ENCODE measurements around the gene CPTP. TPM values are rescaled to one million over a fixed set of nuclear protein-coding genes. Genes with fewer than 3 reads are reported as not detected.
A peak's percentile ranks its signal among the peaks of the same experiment; 100 is the strongest.

The CPTP gene
- total RNA-seq (6.1 TPM), polyA plus RNA-seq (17.1 TPM)

GRCh38 chr1:1324524-1325287 is at the start of gene CPTP, which contains the start of gene INTS11:
TSS of gene CPTP (plus strand) at chr1:1324802. CDS start at chr1:1326911, 2,109 bp downstream.
TSS of gene INTS11 (minus strand) at chr1:1324660. CDS start at chr1:1324608, 52 bp downstream.
- DNase-seq (ENCODE audit: extremely low spot score): peak; percentile 49
- H3K4me1 ChIP-seq (ENCODE audit: insufficient read depth): no peaks in the 10 kb centered on the region
- H3K27ac ChIP-seq (ENCODE audit: low read depth): peak within 1 kb of the TSS; percentile 88
- whole genome bisulfite sequencing: 2% methylated on average over 84 of the region's 84 CpGs
- peak within 1 kb of the TSS; percentile 82 for H3K4me3 ChIP-seq (ENCODE audit: low read depth, low read length)
- H3K36me3 ChIP-seq (ENCODE audit: insufficient read depth): peaks cover 5% of the 10 kb centered on the region

GRCh38 chr1:1274931-1275431 is 49.6 kb upstream of the CPTP start:
- peaks cover 4% of the 10 kb centered on the region for H3K4me1 ChIP-seq (ENCODE audit: insufficient read depth)
- no peak for DNase-seq (ENCODE audit: extremely low spot score)
- no peaks in the 10 kb centered on the region for H3K36me3 ChIP-seq (ENCODE audit: insufficient read depth)
- no peak overlapping the region for H3K4me3 ChIP-seq (ENCODE audit: low read depth, low read length)
- H3K27ac ChIP-seq (ENCODE audit: low read depth): no peak overlapping the region
- 85% methylated on average over 15 of the region's 15 CpGs for WGBS

- no peak for DNase-seq (ENCODE audit: extremely low spot score)
- H3K4me1 ChIP-seq (ENCODE audit: insufficient read depth): peaks cover 4% of the 10 kb centered on the region
- WGBS: 70% methylated on average over 9 of the region's 9 CpGs
- H3K4me3 ChIP-seq (ENCODE audit: low read depth, low read length): no peak overlapping the region
- H3K36me3 ChIP-seq (ENCODE audit: insufficient read depth): no peaks in the 10 kb centered on the region
- H3K27ac ChIP-seq (ENCODE audit: low read depth): no peak overlapping the region
Observed at GRCh38 chr1:1275836-1276235, 48.8 kb upstream of the CPTP start.

- Histone ChIP-seq H3K27ac (ENCODE audit: low read depth) (no peak overlapping the region), H3K36me3 (ENCODE audit: insufficient read depth) (no peaks in the 10 kb centered on the region), H3K4me3 (ENCODE audit: low read depth, low read length) (no peak overlapping the region), H3K4me1 (ENCODE audit: insufficient read depth) (no peaks in the 10 kb centered on the region)
- no peak for DNase-seq (ENCODE audit: extremely low spot score)
- 96% methylated on average over 13 of the region's 13 CpGs for WGBS
Observed at GRCh38 chr1:1278620-1279019, 46.0 kb upstream of the CPTP start.

- DNase-seq (ENCODE audit: extremely low spot score): no peak
- Histone ChIP-seq H3K36me3 (ENCODE audit: insufficient read depth) (no peaks in the 10 kb centered on the region), H3K4me3 (ENCODE audit: low read depth, low read length) (no peak overlapping the region), H3K4me1 (ENCODE audit: insufficient read depth) (no peaks in the 10 kb centered on the region), H3K27ac (ENCODE audit: low read depth) (no peak overlapping the region)
- 90% methylated on average over 16 of the region's 17 CpGs for WGBS
Observed at GRCh38 chr1:1279028-1279427, 45.6 kb upstream of the CPTP start.

GRCh38 chr1:1280782-1281481 is 43.7 kb upstream of the CPTP start:
- 90% methylated on average over 21 of the region's 21 CpGs for WGBS

GRCh38 chr1:1281533-1282321 is 42.9 kb upstream of the CPTP start:
- Histone ChIP-seq H3K4me1 (ENCODE audit: insufficient read depth) (no peaks in the 10 kb centered on the region), H3K27ac (ENCODE audit: low read depth) (no peak overlapping the region), H3K4me3 (ENCODE audit: low read depth, low read length) (no peak overlapping the region), H3K36me3 (ENCODE audit: insufficient read depth) (no peaks in the 10 kb centered on the region)
- DNase-seq (ENCODE audit: extremely low spot score): no peak
- WGBS: 48% methylated on average over 26 of the region's 26 CpGs

More at GRCh38 chr1:1280782-1281481, 43.7 kb upstream of the CPTP start:
- Histone ChIP-seq H3K36me3 (ENCODE audit: insufficient read depth) (no peaks in the 10 kb centered on the region), H3K27ac (ENCODE audit: low read depth) (no peak overlapping the region), H3K4me1 (ENCODE audit: insufficient read depth) (no peaks in the 10 kb centered on the region), H3K4me3 (ENCODE audit: low read depth, low read length) (no peak overlapping the region)
- no peak for DNase-seq (ENCODE audit: extremely low spot score)

- no peak for DNase-seq (ENCODE audit: extremely low spot score)
- Histone ChIP-seq H3K27ac (ENCODE audit: low read depth) (no peak overlapping the region), H3K36me3 (ENCODE audit: insufficient read depth) (no peaks in the 10 kb centered on the region), H3K4me3 (ENCODE audit: low read depth, low read length) (no peak overlapping the region), H3K4me1 (ENCODE audit: insufficient read depth) (no peaks in the 10 kb centered on the region)
- WGBS: 85% methylated on average over 14 of the region's 14 CpGs
Observed at GRCh38 chr1:1282998-1283397, 41.6 kb upstream of the CPTP start.

GRCh38 chr1:1283821-1284220 is 40.8 kb upstream of the CPTP start:
- H3K4me1 ChIP-seq (ENCODE audit: insufficient read depth): no peaks in the 10 kb centered on the region
- DNase-seq (ENCODE audit: extremely low spot score): no peak
- WGBS: 13% methylated on average over 8 of the region's 9 CpGs
- no peaks in the 10 kb centered on the region for H3K36me3 ChIP-seq (ENCODE audit: insufficient read depth)
- H3K4me3 ChIP-seq (ENCODE audit: low read depth, low read length): no peak overlapping the region
- no peak overlapping the region for H3K27ac ChIP-seq (ENCODE audit: low read depth)

GRCh38 chr1:1284221-1285101 is 40.1 kb upstream of the CPTP start:
- no peak for DNase-seq (ENCODE audit: extremely low spot score)
- Histone ChIP-seq H3K4me3 (ENCODE audit: low read depth, low read length) (no peak overlapping the region), H3K4me1 (ENCODE audit: insufficient read depth) (no peaks in the 10 kb centered on the region), H3K27ac (ENCODE audit: low read depth) (no peak overlapping the region), H3K36me3 (ENCODE audit: insufficient read depth) (no peaks in the 10 kb centered on the region)
- 84% methylated on average over 32 of the region's 32 CpGs for WGBS

GRCh38 chr1:1285102-1285571 is 39.5 kb upstream of the CPTP start:
- 89% methylated on average over 22 of the region's 22 CpGs for WGBS
- H3K4me1 ChIP-seq (ENCODE audit: insufficient read depth): no peaks in the 10 kb centered on the region

GRCh38 chr1:1285611-1286311 is 38.8 kb upstream of the CPTP start:
- Histone ChIP-seq H3K27ac (ENCODE audit: low read depth) (no peak overlapping the region), H3K4me3 (ENCODE audit: low read depth, low read length) (no peak overlapping the region), H3K4me1 (ENCODE audit: insufficient read depth) (no peaks in the 10 kb centered on the region), H3K36me3 (ENCODE audit: insufficient read depth) (no peaks in the 10 kb centered on the region)
- DNase-seq (ENCODE audit: extremely low spot score): no peak
- WGBS: 65% methylated on average over 37 of the region's 37 CpGs

More at GRCh38 chr1:1285102-1285571, 39.5 kb upstream of the CPTP start:
- no peak overlapping the region for H3K4me3 ChIP-seq (ENCODE audit: low read depth, low read length)
- no peak overlapping the region for H3K27ac ChIP-seq (ENCODE audit: low read depth)
- no peaks in the 10 kb centered on the region for H3K36me3 ChIP-seq (ENCODE audit: insufficient read depth)
- DNase-seq (ENCODE audit: extremely low spot score): no peak

All from urinary bladder (tissue), 4 donors.